ENCODE measurements around the gene NPNT. TPM values are rescaled to one million over a fixed set of nuclear protein-coding genes. Genes with fewer than 3 reads are reported as not detected.

The NPNT gene
- total RNA-seq, 4 donors from 2014 or later: 15.6 to 53.8 (median 40.7) TPM

- no peak for DNase-seq (ENCODE audit: low spot score in 2 of 2)
- H3K27me3 ChIP-seq: no peaks in the 10 kb centered on the region
- no peaks in the 10 kb centered on the region for H3K36me3 ChIP-seq
- 26 to 27% methylated on average over 4 of the region's 4 CpGs for WGBS, 2 donors
- TF ChIP-seq CTCF (IDR thresholded peaks at IDR 0.05): no peak
- TF ChIP-seq EP300 (IDR thresholded peaks at IDR 0.05): peak in 1 of 2 donors; percentile 23
- no peak overlapping the region for H3K4me3 ChIP-seq
- H3K9me3 ChIP-seq: no peaks in the 10 kb centered on the region
- H3K4me1 ChIP-seq: peaks cover 0 to 17% (median 5%) of the 10 kb centered on the region in 4 donors
- peak overlapping the region in 2 of 4 donors; percentile 42 to 45 for H3K27ac ChIP-seq
Observed at GRCh38 chr4:105956569-105956968, 61.3 kb downstream of the NPNT start.

- H3K36me3 ChIP-seq: no peaks in the 10 kb centered on the region
- no peak for TF ChIP-seq EP300 (IDR thresholded peaks at IDR 0.05)
- TF ChIP-seq CTCF (IDR thresholded peaks at IDR 0.05): no peak
- TF ChIP-seq POLR2A (IDR thresholded peaks at IDR 0.05): no peak
- no peak for DNase-seq (ENCODE audit: low spot score in 2 of 2)
- no peaks in the 10 kb centered on the region for H3K9me3 ChIP-seq
- H3K4me3 ChIP-seq: no peak overlapping the region
- H3K27ac ChIP-seq: no peak overlapping the region
- peaks cover 0 to 17% (median 5%) of the 10 kb centered on the region in 4 donors for H3K4me1 ChIP-seq
- no peaks in the 10 kb centered on the region for H3K27me3 ChIP-seq
- 72 to 76% methylated on average over 4 of the region's 4 CpGs for WGBS, 2 donors
Observed at GRCh38 chr4:105957680-105958079, 62.4 kb downstream of the NPNT start.

- H3K27ac ChIP-seq: no peak overlapping the region
- H3K27me3 ChIP-seq: no peaks in the 10 kb centered on the region
Observed at GRCh38 chr4:105963461-105964400, 68.5 kb downstream of the NPNT start.

GRCh38 chr4:105965183-105965800 is 70.0 kb downstream of the NPNT start:
- no peak overlapping the region for H3K27ac ChIP-seq
- DNase-seq (ENCODE audit: low spot score in 2 of 2): no peak
- H3K36me3 ChIP-seq: no peaks in the 10 kb centered on the region
- no peaks in the 10 kb centered on the region for H3K27me3 ChIP-seq
- WGBS, 2 donors: 59 to 63% methylated on average over 6 of the region's 6 CpGs
- H3K4me1 ChIP-seq: peaks cover 0 to 8% (median 3%) of the 10 kb centered on the region in 4 donors
- H3K4me3 ChIP-seq: no peak overlapping the region
- no peak for TF ChIP-seq CTCF (IDR thresholded peaks at IDR 0.05)
- TF ChIP-seq EP300 (IDR thresholded peaks at IDR 0.05): no peak
- TF ChIP-seq POLR2A (IDR thresholded peaks at IDR 0.05): no peak
- H3K9me3 ChIP-seq: no peaks in the 10 kb centered on the region

More at GRCh38 chr4:105963461-105964400, 68.5 kb downstream of the NPNT start:
- H3K36me3 ChIP-seq: no peaks in the 10 kb centered on the region
- WGBS, 2 donors: 87 to 94% methylated on average over 3 of the region's 3 CpGs
- H3K9me3 ChIP-seq: no peaks in the 10 kb centered on the region
- H3K4me3 ChIP-seq: no peak overlapping the region
- no peak for DNase-seq (ENCODE audit: low spot score in 2 of 2)
- H3K4me1 ChIP-seq: peaks cover 0 to 8% (median 0%) of the 10 kb centered on the region in 4 donors
- no peak for TF ChIP-seq POLR2A (IDR thresholded peaks at IDR 0.05)
- no peak for TF ChIP-seq EP300 (IDR thresholded peaks at IDR 0.05)
- TF ChIP-seq CTCF (IDR thresholded peaks at IDR 0.05): no peak

- Histone ChIP-seq H3K27me3 (no peaks in the 10 kb centered on the region), H3K27ac (no peak overlapping the region)
- TF ChIP-seq POLR2A (IDR thresholded peaks at IDR 0.05) (no peak), EP300 (IDR thresholded peaks at IDR 0.05) (no peak), CTCF (IDR thresholded peaks at IDR 0.05) (no peak)
Observed at GRCh38 chr4:105966051-105966450, 70.8 kb downstream of the NPNT start.

More at GRCh38 chr4:105966051-105966450, 70.8 kb downstream of the NPNT start:
- Histone ChIP-seq H3K4me1 (peaks cover 0 to 8% (median 3%) of the 10 kb centered on the region in 4 donors), H3K36me3 (no peaks in the 10 kb centered on the region), H3K4me3 (no peak overlapping the region), H3K9me3 (no peaks in the 10 kb centered on the region)
- DNase-seq (ENCODE audit: low spot score in 2 of 2): no peak

Measured in tibial nerve (tissue), 4 donors.